ENCODE results near the gene MOCS1. TPM values are rescaled to one million over a fixed set of nuclear protein-coding genes. Genes with fewer than 3 reads are reported as not detected.
A peak's percentile ranks its signal among the peaks of the same experiment; 100 is the strongest.

The MOCS1 gene
- total RNA-seq, 1 donor from 2014 or later: 1.3 TPM

DNA sequence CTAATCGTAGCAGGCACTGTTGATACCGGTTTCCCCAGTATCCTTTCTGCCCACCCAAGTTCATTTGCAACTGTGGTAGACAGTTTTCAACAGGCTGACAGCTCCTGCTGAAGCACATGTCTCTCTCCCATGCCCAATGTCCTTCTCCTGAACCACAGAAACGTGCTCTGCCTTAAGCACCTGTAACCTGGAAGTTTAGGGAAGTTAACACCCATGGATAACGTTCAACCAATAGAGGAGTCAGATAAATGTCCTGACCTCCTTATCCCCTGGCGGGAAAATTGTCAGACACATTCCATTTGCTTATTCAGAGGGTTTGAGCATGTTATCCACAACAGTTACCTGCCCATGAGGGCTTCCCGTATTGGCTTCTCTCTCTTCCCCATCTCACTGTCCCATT lies 29.8 kb upstream of the MOCS1 start:
- Histone ChIP-seq H3K4me3 (ENCODE audit: low read depth, low read length) (no peak overlapping the region), H3K27me3 (ENCODE audit: control insufficient read depth, insufficient read depth, low read length) (no peaks in the 10 kb centered on the region), H3K36me3 (ENCODE audit: control insufficient read depth, insufficient read depth, low read length) (no peaks in the 10 kb centered on the region)
- TF ChIP-seq, protein P1, sequence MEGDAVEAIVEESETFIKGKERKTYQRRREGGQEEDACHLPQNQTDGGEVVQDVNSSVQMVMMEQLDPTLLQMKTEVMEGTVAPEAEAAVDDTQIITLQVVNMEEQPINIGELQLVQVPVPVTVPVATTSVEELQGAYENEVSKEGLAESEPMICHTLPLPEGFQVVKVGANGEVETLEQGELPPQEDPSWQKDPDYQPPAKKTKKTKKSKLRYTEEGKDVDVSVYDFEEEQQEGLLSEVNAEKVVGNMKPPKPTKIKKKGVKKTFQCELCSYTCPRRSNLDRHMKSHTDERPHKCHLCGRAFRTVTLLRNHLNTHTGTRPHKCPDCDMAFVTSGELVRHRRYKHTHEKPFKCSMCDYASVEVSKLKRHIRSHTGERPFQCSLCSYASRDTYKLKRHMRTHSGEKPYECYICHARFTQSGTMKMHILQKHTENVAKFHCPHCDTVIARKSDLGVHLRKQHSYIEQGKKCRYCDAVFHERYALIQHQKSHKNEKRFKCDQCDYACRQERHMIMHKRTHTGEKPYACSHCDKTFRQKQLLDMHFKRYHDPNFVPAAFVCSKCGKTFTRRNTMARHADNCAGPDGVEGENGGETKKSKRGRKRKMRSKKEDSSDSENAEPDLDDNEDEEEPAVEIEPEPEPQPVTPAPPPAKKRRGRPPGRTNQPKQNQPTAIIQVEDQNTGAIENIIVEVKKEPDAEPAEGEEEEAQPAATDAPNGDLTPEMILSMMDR (IDR thresholded peaks at IDR 0.05; ENCODE audit: insufficient read depth, low read length, severe bottlenecking): no peak
- FAIRE-seq: no peak
- no peak for DNase-seq (ENCODE audit: low read depth)

DNA sequence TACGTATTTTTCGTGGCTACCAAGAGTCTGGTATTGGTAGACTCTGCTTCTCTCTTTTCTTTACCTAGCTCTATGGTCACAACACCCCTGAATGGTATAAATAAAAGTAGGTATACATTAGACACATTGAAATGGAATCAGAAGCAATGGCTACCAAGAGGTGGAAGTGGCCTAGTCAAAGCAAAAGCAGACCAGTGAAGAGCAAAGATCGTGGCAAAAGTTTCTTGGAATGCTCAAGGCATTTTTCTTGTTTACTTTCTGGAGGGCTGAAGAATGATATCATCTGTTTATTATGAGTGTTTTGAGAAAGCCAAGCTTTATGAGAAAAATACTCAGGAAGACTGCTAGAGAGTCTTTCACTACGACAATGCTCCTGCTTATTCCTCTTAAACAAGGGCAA lies 28.6 kb upstream of the MOCS1 start:
- FAIRE-seq: no peak
- H3K27me3 ChIP-seq (ENCODE audit: control insufficient read depth, insufficient read depth, low read length): no peaks in the 10 kb centered on the region
- TF ChIP-seq, protein P1 (IDR thresholded peaks at IDR 0.05; ENCODE audit: insufficient read depth, low read length, severe bottlenecking): no peak

DNA sequence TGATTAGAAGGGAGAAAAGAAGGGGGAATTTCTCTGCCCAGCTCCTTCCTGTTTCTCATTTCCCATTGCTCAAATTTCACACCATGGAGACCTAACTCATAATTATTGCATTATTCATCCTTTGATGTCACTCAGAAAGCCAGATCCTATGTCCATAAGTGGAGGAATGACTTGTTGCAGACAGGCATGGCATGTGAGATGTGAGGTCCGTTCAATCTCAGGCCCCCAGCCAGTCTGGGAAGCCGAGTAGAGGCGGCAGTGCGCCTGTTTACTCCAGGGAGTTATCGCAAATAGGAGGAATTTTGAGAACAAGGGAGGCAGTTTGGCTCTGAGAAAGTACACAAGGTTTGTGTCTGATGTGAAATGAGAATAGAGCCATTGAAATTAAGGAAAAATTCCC lies 26.9 kb upstream of the MOCS1 start:
- TF ChIP-seq, protein P1 (IDR thresholded peaks at IDR 0.05; ENCODE audit: insufficient read depth, low read length, severe bottlenecking): no peak
- DNase-seq (ENCODE audit: low read depth): peak; percentile 93
- H3K4me3 ChIP-seq (ENCODE audit: low read depth, low read length): no peak overlapping the region
- FAIRE-seq: no peak
- no peaks in the 10 kb centered on the region for H3K27me3 ChIP-seq (ENCODE audit: control insufficient read depth, insufficient read depth, low read length)
- no peaks in the 10 kb centered on the region for H3K36me3 ChIP-seq (ENCODE audit: control insufficient read depth, insufficient read depth, low read length)

More for the DNA sequence above, 28.6 kb upstream of the MOCS1 start:
- DNase-seq (ENCODE audit: low read depth): peak; percentile 62
- H3K4me3 ChIP-seq (ENCODE audit: low read depth, low read length): no peak overlapping the region
- no peaks in the 10 kb centered on the region for H3K36me3 ChIP-seq (ENCODE audit: control insufficient read depth, insufficient read depth, low read length)

DNA sequence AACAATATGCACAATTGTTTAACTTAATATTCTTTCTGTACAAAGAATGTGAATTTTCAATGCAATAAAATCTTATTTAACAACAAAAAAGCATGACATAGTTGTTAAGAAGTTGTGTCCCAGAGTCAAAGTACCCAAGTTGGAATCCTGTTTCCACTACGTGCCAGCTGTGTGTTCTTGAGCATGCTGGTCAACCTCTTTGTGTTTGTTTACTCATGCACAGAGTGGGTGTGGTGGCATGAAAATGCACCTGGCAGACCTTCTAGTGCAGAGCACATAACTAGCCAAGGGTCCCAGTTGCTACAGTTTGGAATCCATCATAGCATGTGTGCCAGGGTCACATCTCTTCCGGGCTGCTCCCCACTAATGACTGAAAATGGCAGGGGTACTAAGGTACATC lies 24.7 kb upstream of the MOCS1 start:
- H3K4me3 ChIP-seq (ENCODE audit: low read depth, low read length): no peak overlapping the region
- no peak for FAIRE-seq
- H3K36me3 ChIP-seq (ENCODE audit: control insufficient read depth, insufficient read depth, low read length): no peaks in the 10 kb centered on the region
- TF ChIP-seq, protein P1 (IDR thresholded peaks at IDR 0.05; ENCODE audit: insufficient read depth, low read length, severe bottlenecking): no peak
- DNase-seq (ENCODE audit: low read depth): no peak
- H3K27me3 ChIP-seq (ENCODE audit: control insufficient read depth, insufficient read depth, low read length): no peaks in the 10 kb centered on the region

DNA sequence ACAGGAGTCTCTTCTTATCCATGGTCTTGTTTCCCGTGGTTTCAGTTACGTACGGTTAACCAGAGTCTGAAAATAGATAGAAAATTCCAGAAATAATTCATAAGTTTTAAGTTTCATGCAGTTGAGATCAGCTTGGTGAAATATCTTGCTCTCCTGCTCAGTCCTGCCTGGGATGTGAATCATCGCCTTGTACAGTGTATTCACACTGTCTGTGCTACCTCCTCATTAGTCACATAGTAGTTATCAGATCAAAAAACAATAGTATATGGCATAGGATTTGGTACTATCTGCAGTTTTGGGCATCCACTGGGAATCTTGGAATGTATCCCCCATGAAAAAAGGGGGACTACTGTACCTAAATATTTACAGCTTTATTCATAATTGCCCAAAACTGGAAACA lies 22.7 kb upstream of the MOCS1 start:
- peak; percentile 91 for DNase-seq (ENCODE audit: low read depth)
- no peaks in the 10 kb centered on the region for H3K36me3 ChIP-seq (ENCODE audit: control insufficient read depth, insufficient read depth, low read length)
- H3K4me3 ChIP-seq (ENCODE audit: low read depth, low read length): no peak overlapping the region
- H3K27me3 ChIP-seq (ENCODE audit: control insufficient read depth, insufficient read depth, low read length): no peaks in the 10 kb centered on the region
- TF ChIP-seq, protein P1 (IDR thresholded peaks at IDR 0.05; ENCODE audit: insufficient read depth, low read length, severe bottlenecking): no peak
- no peak for FAIRE-seq

DNA sequence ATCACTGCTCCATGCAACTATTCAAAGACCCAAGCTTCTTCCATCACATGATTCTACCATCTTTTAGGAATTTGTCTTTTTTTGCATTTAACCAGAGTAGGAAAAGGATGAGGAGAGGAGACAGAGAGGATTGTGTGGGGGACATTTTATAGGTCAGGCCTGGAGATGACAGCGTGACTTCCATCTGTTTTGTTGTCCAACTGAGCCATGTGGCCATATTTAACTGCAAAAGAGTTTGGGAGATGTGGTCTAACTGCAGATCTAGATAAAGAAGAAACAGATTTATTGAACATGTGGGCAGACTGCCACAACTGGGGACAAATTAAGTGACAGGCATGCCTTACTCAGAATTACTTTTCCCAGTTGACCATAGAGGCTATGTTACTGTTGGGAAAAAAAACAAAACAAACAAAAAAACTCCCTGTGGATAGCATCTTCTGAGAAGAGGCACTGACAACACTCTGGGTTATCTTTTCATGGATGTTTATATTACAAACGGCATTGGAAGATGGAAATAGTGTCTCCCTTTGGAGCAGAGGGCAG lies 18.9 kb upstream of the MOCS1 start:
- Histone ChIP-seq H3K4me3 (ENCODE audit: low read depth, low read length) (no peak overlapping the region), H3K36me3 (ENCODE audit: control insufficient read depth, insufficient read depth, low read length) (no peaks in the 10 kb centered on the region), H3K27me3 (ENCODE audit: control insufficient read depth, insufficient read depth, low read length) (no peaks in the 10 kb centered on the region)
- no peak for DNase-seq (ENCODE audit: low read depth)
- TF ChIP-seq, protein P1 (IDR thresholded peaks at IDR 0.05; ENCODE audit: insufficient read depth, low read length, severe bottlenecking): no peak
- FAIRE-seq: no peak

Data from bronchial epithelial cell (primary cell).